ENCODE data around the gene EIF2S3. TPM values are rescaled to one million over a fixed set of nuclear protein-coding genes. Genes with fewer than 3 reads are reported as not detected.

The EIF2S3 gene
- total and polyA plus RNA-seq, 2 of the 8 experiments (the other 6 are each of a cell fraction or from before 2014, with no cell fraction given), result 65.5 to 259 TPM

DNA sequence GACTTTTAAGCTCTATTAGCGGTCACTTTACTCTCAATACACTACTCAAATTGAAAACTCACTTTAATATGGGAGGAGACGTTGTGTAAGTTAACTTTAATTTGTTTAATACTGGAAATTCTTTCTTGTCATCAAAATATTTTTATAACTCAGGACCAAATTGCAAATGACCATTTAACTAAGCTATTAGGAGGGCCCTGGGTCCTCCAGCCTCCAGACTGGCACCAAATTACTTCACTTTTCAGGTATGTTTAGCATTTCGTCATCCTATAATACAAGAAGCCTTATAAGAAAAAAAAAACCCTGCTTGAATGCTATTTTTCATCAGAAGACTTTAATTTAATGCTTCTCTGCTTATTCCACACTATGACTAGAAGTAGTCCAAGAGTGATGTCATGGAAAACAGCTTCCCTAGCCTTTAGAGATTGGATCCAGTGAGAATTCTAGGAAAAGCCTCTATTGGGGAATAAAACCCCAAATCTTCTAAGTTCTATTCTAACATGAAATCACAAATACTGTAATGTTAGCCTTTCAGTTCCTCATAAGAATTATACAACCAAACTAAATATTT, 34.4 kb upstream of the EIF2S3 start:
- Histone ChIP-seq H3K4me3 (ENCODE audit: extremely low read depth in 1 of 4, insufficient read depth in 2 of 4, low read depth in 3 of 4, low read length in 4 of 4) (no peak overlapping the region), H3K79me1 (ENCODE audit: low read depth, low read length) (no peaks in the 10 kb centered on the region), H2AFZ (ENCODE audit: low read length) (no peak overlapping the region), H3K79me2 (ENCODE audit: control insufficient read depth in 1 of 2, insufficient read depth in 2 of 2, low read length in 2 of 2) (peaks cover 0 to 61% of the 10 kb centered on the region in 2 experiments; a peak in 2 of 4 replicates), H3K27ac (ENCODE audit: low read depth, low read length) (no peak overlapping the region), H3K14ac (ENCODE audit: insufficient read length) (no peak overlapping the region), H3K4me2 (ENCODE audit: insufficient read depth in 1 of 2, low read depth in 2 of 2, low read length in 2 of 2) (no peak overlapping the region), H3K36me3 (ENCODE audit: control insufficient read depth in 2 of 4, insufficient read depth in 4 of 4, low read length in 3 of 4) (no peaks in the 10 kb centered on the region), H2BK12ac (ENCODE audit: low read depth, low read length) (no peak overlapping the region), H3K23me2 (ENCODE audit: low read depth, low read length) (no peaks in the 10 kb centered on the region), H4K20me1 (replicated peaks in 1 of 2; ENCODE audit: control insufficient read depth in 1 of 2, insufficient read depth in 2 of 2, low read length in 2 of 2) (no peaks in the 10 kb centered on the region), H3K27me3 (replicated peaks in 1 of 4; ENCODE audit: control insufficient read depth in 3 of 4, extremely low read depth in 1 of 4, insufficient read depth in 3 of 4, low read length in 3 of 4) (no peaks in the 10 kb centered on the region), H2AK5ac (ENCODE audit: low read depth, low read length) (no peak overlapping the region), H2BK120ac (replicated peaks; ENCODE audit: low read depth, low read length) (no peak overlapping the region), H4K8ac (ENCODE audit: extremely low read depth, insufficient read depth, low read length) (no peak overlapping the region), H3K56ac (replicated peaks; ENCODE audit: insufficient read length, low read depth, low read length) (no peak overlapping the region), H4K91ac (replicated peaks; ENCODE audit: insufficient read length, low read length) (no peak overlapping the region), H3K9me3 (ENCODE audit: insufficient read depth in 2 of 2, low read depth in 1 of 2, low read length in 1 of 2) (no peaks in the 10 kb centered on the region), H2BK5ac (ENCODE audit: low read depth, low read length) (no peak overlapping the region), H3K4ac (replicated peaks; ENCODE audit: insufficient read length, low read depth, low read length) (no peak overlapping the region), H3K9ac (replicated peaks in 1 of 4; ENCODE audit: extremely low read depth in 1 of 4, low read depth in 3 of 4, low read length in 3 of 4) (no peak overlapping the region), H3K18ac (ENCODE audit: extremely low read depth, low read length) (no peak overlapping the region), H2BK15ac (ENCODE audit: low read length) (no peak overlapping the region), H3K23ac (ENCODE audit: insufficient read length) (no peak overlapping the region), H2BK20ac (ENCODE audit: low read length) (no peak overlapping the region), H4K5ac (ENCODE audit: insufficient read length, low read depth, low read length) (no peak overlapping the region), H3K4me1 (replicated peaks in 1 of 4; ENCODE audit: control insufficient read depth in 3 of 4, insufficient read depth in 4 of 4, low read length in 3 of 4) (no peaks in the 10 kb centered on the region)
- POLR2A ChIA-PET (ENCODE audit: partially characterized antibody), result interaction anchor here (1.0 to 1.5 kb wide), 4 partner anchors 11 to 83 kb away, joined by 3 to 4 read pairs (median 3); no protein-coding TSS in a partner anchor
- CTCF ChIA-PET (ENCODE audit: partially characterized antibody), result no interaction called here
- TF ChIP-seq CTBP2 (IDR thresholded peaks at IDR 0.05; ENCODE audit: borderline replicate concordance, insufficient read depth, insufficient read length, low read length) (no peak), KDM4A (IDR thresholded peaks at IDR 0.05; ENCODE audit: low read depth, low read length, severe bottlenecking) (no peak), JUN (IDR thresholded peaks at IDR 0.05; ENCODE audit: low read depth, low read length) (no peak), RNF2 (IDR thresholded peaks at IDR 0.05; ENCODE audit: borderline replicate concordance, low read depth, low read length, missing control alignments, poor library complexity, severe bottlenecking) (no peak)
- WGBS, 2 experiments (ENCODE audit: extremely low coverage in 1 of 2, insufficient coverage in 1 of 2, insufficient read length in 1 of 2, insufficient replicate concordance in 2 of 2, low coverage in 1 of 2, low lambda C conversion rate in 2 of 2, missing lambda C conversion rate in 1 of 2), result 59% methylated on average over 3 of the region's 3 CpGs; no CpG with 5 or more reads in 1 of the 2 experiments
- no peak for FAIRE-seq
- no peak for DNase-seq (ENCODE audit: low read depth in 1 of 2, low spot score in 2 of 2)

All from H1 (cell line).